LNCAP (cell line): ENCODE data around the gene CLDN17.

Experiments
- CTCF ChIP-seq: fragments of 450-650 bp; IDR thresholded peaks from 2 replicates; pipeline ENCODE4 v1.5.1; 2017; ENCODE audit warnings: mild to moderate bottlenecking

The CLDN17 gene

GRCh38 chr21:30194701-30195299, 28.2 kb upstream of the CLDN17 start:
- peak; percentile 70 for TF ChIP-seq CTCF

GRCh38 chr21:30193201-30193600, 26.6 kb upstream of the CLDN17 start:
- TF ChIP-seq CTCF, result no peak

GRCh38 chr21:30190554-30190953, 23.9 kb upstream of the CLDN17 start:
- TF ChIP-seq CTCF, result no peak

- no peak for TF ChIP-seq CTCF
Observed at GRCh38 chr21:30189773-30190172, 23.2 kb upstream of the CLDN17 start.

- no peak for TF ChIP-seq CTCF
Observed at GRCh38 chr21:30186242-30186641, 19.6 kb upstream of the CLDN17 start.

- TF ChIP-seq CTCF, result no peak
Observed at GRCh38 chr21:30168086-30168485, 1.5 kb upstream of the CLDN17 start.

- TF ChIP-seq CTCF, result no peak
Observed at GRCh38 chr21:30166171-30166570, 434 bp downstream of the CLDN17 start.

GRCh38 chr21:30164796-30165195, 1.8 kb downstream of the CLDN17 start:
- TF ChIP-seq CTCF, result no peak
